WTC11 (cell line): ENCODE results near the gene ANKS6. TPM values are rescaled to one million over a fixed set of nuclear protein-coding genes. Genes with fewer than 3 reads are reported as not detected.

Source experiments
- ATAC-seq: fragments of 200-7000 bp; cut with Tn5 transposase; 2 replicates; pipeline ENCODE4 v1.10.0; 2021; ENCODE audit warnings: mild to moderate bottlenecking, moderate library complexity
- CTCF ChIA-PET: fragments of 300-600 bp; sonication (Branson Sonifier 250); formaldehyde crosslinking; loops from one replicate; lab custom pipeline; 2021; ENCODE audit warnings: antibody characterized with exemption; lab: Charles Lee
- POLR2A ChIA-PET: fragments of 350-600 bp; sonication (Branson Sonifier 250); formaldehyde crosslinking; loops from one replicate; lab custom pipeline; 2021; ENCODE audit warnings: antibody characterized with exemption; lab: Charles Lee
- DNase-seq: peaks from one replicate; pipeline ENCODE4 v3.0.0; 2021; ENCODE audit warnings: low spot score
- H3K27ac Mint-ChIP-seq: 2 replicates; pipeline ENCODE4 v1.8.0; 2021; ENCODE audit warnings: mixed read lengths
- H3K27me3 Mint-ChIP-seq: 2 replicates; pipeline ENCODE4 v1.8.0; 2021; ENCODE audit warnings: low read depth, mild to moderate bottlenecking, moderate library complexity, mixed read lengths
- H3K36me3 Mint-ChIP-seq: 2 replicates; pipeline ENCODE4 v1.8.0; 2021; ENCODE audit warnings: mixed read lengths
- H3K4me1 Mint-ChIP-seq: 2 replicates; pipeline ENCODE4 v1.8.0; 2022; ENCODE audit warnings: mixed read lengths
- H3K4me3 Mint-ChIP-seq: 2 replicates; pipeline ENCODE4 v1.8.0; 2021; ENCODE audit warnings: mild to moderate bottlenecking, moderate library complexity, mixed read lengths
- H3K9me3 Mint-ChIP-seq: 2 replicates; pipeline ENCODE4 v1.8.0; 2021; ENCODE audit warnings: mixed read lengths
- CBFB ChIP-seq: sonication (generic); formaldehyde crosslinking; IDR thresholded peaks from 2 replicates; pipeline ENCODE4 v1.8.1; 2022; ENCODE audit warnings: mild to moderate bottlenecking, low read depth, missing genetic modification reagents
- FOXP4 ChIP-seq: sonication (generic); formaldehyde crosslinking; IDR thresholded peaks from 2 replicates; pipeline ENCODE4 v1.8.0; 2022; ENCODE audit warnings: mild to moderate bottlenecking, missing genetic modification reagents
- GRHL2 ChIP-seq: fragments of 250-450 bp; sonication (Bioruptor Pico); IDR thresholded peaks from 2 replicates; pipeline ENCODE4 v1.8.0; 2022; ENCODE audit warnings: mild to moderate bottlenecking, moderate library complexity; ENCODE audit not compliant: insufficient replicate concordance, severe bottlenecking
- JUN ChIP-seq: sonication (generic); formaldehyde crosslinking; IDR thresholded peaks from 2 replicates; pipeline ENCODE4 v1.8.0; 2023; ENCODE audit warnings: mild to moderate bottlenecking, missing genetic modification reagents
- MYBL2 ChIP-seq: sonication (generic); formaldehyde crosslinking; IDR thresholded peaks from 2 replicates; pipeline ENCODE4 v1.8.1; 2023; ENCODE audit warnings: mild to moderate bottlenecking, moderate library complexity, missing genetic modification reagents
- PRDM15 ChIP-seq: sonication (generic); formaldehyde crosslinking; IDR thresholded peaks from 2 replicates; pipeline ENCODE4 v1.8.0; 2022; ENCODE audit warnings: missing genetic modification reagents
- PREB ChIP-seq: sonication (generic); formaldehyde crosslinking; IDR thresholded peaks from 2 replicates; pipeline ENCODE4 v1.8.1; 2022; ENCODE audit warnings: mild to moderate bottlenecking, missing genetic modification reagents, moderate library complexity, borderline replicate concordance
- RORB ChIP-seq: fragments of 250-450 bp; sonication (Bioruptor Pico); IDR thresholded peaks from 2 replicates; pipeline ENCODE4 v1.9.0; 2021; ENCODE audit warnings: mild to moderate bottlenecking
- USF1 ChIP-seq: sonication (generic); formaldehyde crosslinking; IDR thresholded peaks from 2 replicates; pipeline ENCODE4 v1.8.0; 2022; ENCODE audit warnings: mild to moderate bottlenecking, missing genetic modification reagents
- ZNF219 ChIP-seq: sonication (generic); formaldehyde crosslinking; IDR thresholded peaks from 2 replicates; pipeline ENCODE4 v1.8.0; 2023; ENCODE audit warnings: missing genetic modification reagents, mild to moderate bottlenecking, borderline replicate concordance
- ZNF232 ChIP-seq: sonication (generic); formaldehyde crosslinking; IDR thresholded peaks from 2 replicates; pipeline ENCODE4 v1.8.0; 2022; ENCODE audit warnings: mild to moderate bottlenecking, missing genetic modification reagents
- total RNA-seq: library from RNA; stranded (reverse); gene quantifications from 3 replicates; pipeline ENCODE4 v1.2.3, GENCODE V29; 2021
- TF ChIP-seq, protein P1 (sequence below): fragments of 250-450 bp; sonication (Bioruptor Pico); IDR thresholded peaks from 2 replicates; pipeline ENCODE4 v1.9.0; 2021; ENCODE audit warnings: moderate library complexity, mild to moderate bottlenecking, inconsistent platforms, borderline replicate concordance
- TF ChIP-seq, protein P2 (sequence below): sonication (generic); formaldehyde crosslinking; IDR thresholded peaks from 2 replicates; pipeline ENCODE4 v1.8.1; 2023; ENCODE audit warnings: mild to moderate bottlenecking, missing genetic modification reagents
- TF ChIP-seq, protein P3 (sequence below): sonication (generic); formaldehyde crosslinking; IDR thresholded peaks from 2 replicates; pipeline ENCODE4 v1.8.0; 2023; ENCODE audit warnings: missing genetic modification reagents
- TF ChIP-seq, protein P4 (sequence below): sonication (generic); formaldehyde crosslinking; IDR thresholded peaks from 2 replicates; pipeline ENCODE4 v1.8.1; 2022; ENCODE audit warnings: mild to moderate bottlenecking, moderate library complexity, missing genetic modification reagents
- TF ChIP-seq, protein P5 (sequence below): sonication (generic); formaldehyde crosslinking; IDR thresholded peaks from 2 replicates; pipeline ENCODE4 v1.8.0; 2022; ENCODE audit warnings: mild to moderate bottlenecking, missing genetic modification reagents

ANKS6 gene
- total RNA-seq, 1 experiment from 2014 or later: 65.1 TPM

DNA sequence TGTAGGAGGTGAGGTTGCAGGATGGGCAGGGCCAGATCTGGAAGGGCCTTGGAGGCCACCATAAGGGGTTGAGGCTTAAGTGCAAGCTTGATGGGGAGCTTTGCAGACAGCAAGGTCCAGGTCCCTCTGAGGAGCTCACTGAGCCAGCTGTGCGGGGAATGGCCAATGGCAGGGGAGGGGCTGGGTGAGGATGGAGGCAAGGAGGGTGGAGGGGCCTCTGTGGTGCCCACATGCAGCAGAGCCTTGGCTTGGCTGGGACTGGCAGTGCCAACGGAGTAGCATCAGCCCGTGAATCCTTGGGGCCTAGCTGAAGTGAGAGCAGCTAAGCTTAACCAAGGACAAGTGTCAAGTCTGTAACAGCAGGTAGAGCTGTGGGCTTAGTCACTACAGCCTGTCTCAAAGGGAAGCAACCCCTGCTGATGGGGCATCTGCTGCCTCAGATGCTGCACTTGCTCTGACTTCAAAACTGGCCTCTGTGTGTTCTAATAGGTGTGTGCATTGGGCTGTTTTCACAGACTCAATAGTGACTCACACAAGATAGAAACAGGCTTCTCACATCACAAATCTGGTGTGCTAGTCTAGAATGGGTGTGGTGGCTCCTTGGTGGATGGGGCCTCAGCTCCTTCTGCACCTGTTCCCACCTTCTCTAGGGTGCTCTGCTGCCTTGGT, 27.4 kb upstream of the ANKS6 start:
- ATAC-seq (no peak), DNase-seq (no peak)
- Mint-ChIP-seq H3K4me1 (no peaks in the 10 kb centered on the region), H3K4me3 (no peak overlapping the region), H3K27ac (no peak overlapping the region), H3K27me3 (no peaks in the 10 kb centered on the region; the same call in 1 of the 2 replicates), H3K36me3 (peaks cover 15% of the 10 kb centered on the region), H3K9me3 (peaks cover 9% of the 10 kb centered on the region)
- TF ChIP-seq, protein P1, sequence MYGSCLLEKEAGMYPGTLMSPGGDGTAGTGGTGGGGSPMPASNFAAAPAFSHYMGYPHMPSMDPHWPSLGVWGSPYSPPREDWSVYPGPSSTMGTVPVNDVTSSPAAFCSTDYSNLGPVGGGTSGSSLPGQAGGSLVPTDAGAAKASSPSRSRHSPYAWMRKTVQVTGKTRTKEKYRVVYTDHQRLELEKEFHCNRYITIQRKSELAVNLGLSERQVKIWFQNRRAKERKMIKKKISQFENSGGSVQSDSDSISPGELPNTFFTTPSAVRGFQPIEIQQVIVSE: no peak
- TF ChIP-seq, protein P2, sequence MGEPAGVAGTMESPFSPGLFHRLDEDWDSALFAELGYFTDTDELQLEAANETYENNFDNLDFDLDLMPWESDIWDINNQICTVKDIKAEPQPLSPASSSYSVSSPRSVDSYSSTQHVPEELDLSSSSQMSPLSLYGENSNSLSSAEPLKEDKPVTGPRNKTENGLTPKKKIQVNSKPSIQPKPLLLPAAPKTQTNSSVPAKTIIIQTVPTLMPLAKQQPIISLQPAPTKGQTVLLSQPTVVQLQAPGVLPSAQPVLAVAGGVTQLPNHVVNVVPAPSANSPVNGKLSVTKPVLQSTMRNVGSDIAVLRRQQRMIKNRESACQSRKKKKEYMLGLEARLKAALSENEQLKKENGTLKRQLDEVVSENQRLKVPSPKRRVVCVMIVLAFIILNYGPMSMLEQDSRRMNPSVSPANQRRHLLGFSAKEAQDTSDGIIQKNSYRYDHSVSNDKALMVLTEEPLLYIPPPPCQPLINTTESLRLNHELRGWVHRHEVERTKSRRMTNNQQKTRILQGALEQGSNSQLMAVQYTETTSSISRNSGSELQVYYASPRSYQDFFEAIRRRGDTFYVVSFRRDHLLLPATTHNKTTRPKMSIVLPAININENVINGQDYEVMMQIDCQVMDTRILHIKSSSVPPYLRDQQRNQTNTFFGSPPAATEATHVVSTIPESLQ: no peak
- TF ChIP-seq CBFB (CRISPR knock-in tag) (no peak), GRHL2 (no peak), ZNF232 (CRISPR knock-in tag) (no peak), USF1 (CRISPR knock-in tag) (no peak), MYBL2 (CRISPR knock-in tag) (no peak), ZNF219 (CRISPR knock-in tag) (no peak), PREB (CRISPR knock-in tag) (no peak), RORB (no peak), JUN (no peak), FOXP4 (no peak), PRDM15 (CRISPR knock-in tag) (no peak)
- TF ChIP-seq, protein P3, sequence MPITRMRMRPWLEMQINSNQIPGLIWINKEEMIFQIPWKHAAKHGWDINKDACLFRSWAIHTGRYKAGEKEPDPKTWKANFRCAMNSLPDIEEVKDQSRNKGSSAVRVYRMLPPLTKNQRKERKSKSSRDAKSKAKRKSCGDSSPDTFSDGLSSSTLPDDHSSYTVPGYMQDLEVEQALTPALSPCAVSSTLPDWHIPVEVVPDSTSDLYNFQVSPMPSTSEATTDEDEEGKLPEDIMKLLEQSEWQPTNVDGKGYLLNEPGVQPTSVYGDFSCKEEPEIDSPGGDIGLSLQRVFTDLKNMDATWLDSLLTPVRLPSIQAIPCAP (CRISPR knock-in tag): no peak
- TF ChIP-seq, protein P4, sequence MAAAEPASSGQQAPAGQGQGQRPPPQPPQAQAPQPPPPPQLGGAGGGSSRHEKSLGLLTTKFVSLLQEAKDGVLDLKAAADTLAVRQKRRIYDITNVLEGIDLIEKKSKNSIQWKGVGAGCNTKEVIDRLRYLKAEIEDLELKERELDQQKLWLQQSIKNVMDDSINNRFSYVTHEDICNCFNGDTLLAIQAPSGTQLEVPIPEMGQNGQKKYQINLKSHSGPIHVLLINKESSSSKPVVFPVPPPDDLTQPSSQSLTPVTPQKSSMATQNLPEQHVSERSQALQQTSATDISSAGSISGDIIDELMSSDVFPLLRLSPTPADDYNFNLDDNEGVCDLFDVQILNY: no peak
- TF ChIP-seq, protein P5, sequence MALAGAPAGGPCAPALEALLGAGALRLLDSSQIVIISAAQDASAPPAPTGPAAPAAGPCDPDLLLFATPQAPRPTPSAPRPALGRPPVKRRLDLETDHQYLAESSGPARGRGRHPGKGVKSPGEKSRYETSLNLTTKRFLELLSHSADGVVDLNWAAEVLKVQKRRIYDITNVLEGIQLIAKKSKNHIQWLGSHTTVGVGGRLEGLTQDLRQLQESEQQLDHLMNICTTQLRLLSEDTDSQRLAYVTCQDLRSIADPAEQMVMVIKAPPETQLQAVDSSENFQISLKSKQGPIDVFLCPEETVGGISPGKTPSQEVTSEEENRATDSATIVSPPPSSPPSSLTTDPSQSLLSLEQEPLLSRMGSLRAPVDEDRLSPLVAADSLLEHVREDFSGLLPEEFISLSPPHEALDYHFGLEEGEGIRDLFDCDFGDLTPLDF (CRISPR knock-in tag): no peak
- ChIA-PET CTCF (no interaction called here), POLR2A (no interaction called here)
